SK-N-MC (cell line): ENCODE results near the gene CYP27A1.

Source experiments
- EZH2 ChIP-seq: fragments of 200-600 bp; sonication (generic); IDR thresholded peaks from one replicate; pipeline ENCODE4 v1.6.1; 2017; ENCODE audit warnings: antibody characterized with exemption
- FOXP2 ChIP-seq: optimal IDR thresholded peaks from 2 replicates; pipeline ENCODE3; 2011; ENCODE audit warnings: mild to moderate bottlenecking, moderate library complexity; ENCODE audit not compliant: insufficient read depth; ENCODE audit errors: extremely low read length, control extremely low read depth
- POLR2AphosphoS5 ChIP-seq: IDR thresholded peaks from 2 replicates; pipeline ENCODE4 v1.6.1; 2012; ENCODE audit warnings: mild to moderate bottlenecking, low read depth, low read length, borderline replicate concordance

- TF ChIP-seq POLR2AphosphoS5 (no peak), EZH2 (no peak), FOXP2 (no peak)
These were observed 4.2 kb downstream of the CYP27A1 start for GRCh38 chr2:218786133-218786532.
